ENCODE measurements around the gene LRRC8B. TPM values are rescaled to one million over a fixed set of nuclear protein-coding genes. Genes with fewer than 3 reads are reported as not detected.
A peak's percentile ranks its signal among the peaks of the same experiment; 100 is the strongest.

LRRC8B gene
- total and polyA plus RNA-seq, 9 of the 15 experiments (the other 6 are each of a cell fraction or from before 2014, with no cell fraction given): 4.3 to 43.7 (median 14.4) TPM

DNA sequence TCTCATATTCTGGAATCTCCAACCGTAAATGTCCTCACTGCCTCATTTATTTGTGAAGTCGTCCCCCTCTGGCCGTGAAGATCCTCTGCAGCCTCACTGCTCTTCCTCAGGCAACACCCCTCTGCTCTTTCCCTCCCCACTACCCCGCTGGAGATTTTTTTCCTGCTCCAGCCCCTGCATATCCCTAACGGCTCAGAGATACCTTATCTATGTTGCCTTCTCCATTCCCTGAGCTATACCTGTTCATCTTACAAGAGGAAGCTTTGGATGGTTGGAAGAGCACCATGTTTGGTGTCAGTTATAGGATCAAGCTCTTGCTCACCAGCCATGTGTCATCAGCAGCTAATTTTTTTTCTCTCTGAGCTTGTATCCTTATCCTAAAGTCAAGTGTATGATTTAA lies 26.4 kb downstream of the LRRC8B start (continued):
- TF ChIP-seq, protein P1, sequence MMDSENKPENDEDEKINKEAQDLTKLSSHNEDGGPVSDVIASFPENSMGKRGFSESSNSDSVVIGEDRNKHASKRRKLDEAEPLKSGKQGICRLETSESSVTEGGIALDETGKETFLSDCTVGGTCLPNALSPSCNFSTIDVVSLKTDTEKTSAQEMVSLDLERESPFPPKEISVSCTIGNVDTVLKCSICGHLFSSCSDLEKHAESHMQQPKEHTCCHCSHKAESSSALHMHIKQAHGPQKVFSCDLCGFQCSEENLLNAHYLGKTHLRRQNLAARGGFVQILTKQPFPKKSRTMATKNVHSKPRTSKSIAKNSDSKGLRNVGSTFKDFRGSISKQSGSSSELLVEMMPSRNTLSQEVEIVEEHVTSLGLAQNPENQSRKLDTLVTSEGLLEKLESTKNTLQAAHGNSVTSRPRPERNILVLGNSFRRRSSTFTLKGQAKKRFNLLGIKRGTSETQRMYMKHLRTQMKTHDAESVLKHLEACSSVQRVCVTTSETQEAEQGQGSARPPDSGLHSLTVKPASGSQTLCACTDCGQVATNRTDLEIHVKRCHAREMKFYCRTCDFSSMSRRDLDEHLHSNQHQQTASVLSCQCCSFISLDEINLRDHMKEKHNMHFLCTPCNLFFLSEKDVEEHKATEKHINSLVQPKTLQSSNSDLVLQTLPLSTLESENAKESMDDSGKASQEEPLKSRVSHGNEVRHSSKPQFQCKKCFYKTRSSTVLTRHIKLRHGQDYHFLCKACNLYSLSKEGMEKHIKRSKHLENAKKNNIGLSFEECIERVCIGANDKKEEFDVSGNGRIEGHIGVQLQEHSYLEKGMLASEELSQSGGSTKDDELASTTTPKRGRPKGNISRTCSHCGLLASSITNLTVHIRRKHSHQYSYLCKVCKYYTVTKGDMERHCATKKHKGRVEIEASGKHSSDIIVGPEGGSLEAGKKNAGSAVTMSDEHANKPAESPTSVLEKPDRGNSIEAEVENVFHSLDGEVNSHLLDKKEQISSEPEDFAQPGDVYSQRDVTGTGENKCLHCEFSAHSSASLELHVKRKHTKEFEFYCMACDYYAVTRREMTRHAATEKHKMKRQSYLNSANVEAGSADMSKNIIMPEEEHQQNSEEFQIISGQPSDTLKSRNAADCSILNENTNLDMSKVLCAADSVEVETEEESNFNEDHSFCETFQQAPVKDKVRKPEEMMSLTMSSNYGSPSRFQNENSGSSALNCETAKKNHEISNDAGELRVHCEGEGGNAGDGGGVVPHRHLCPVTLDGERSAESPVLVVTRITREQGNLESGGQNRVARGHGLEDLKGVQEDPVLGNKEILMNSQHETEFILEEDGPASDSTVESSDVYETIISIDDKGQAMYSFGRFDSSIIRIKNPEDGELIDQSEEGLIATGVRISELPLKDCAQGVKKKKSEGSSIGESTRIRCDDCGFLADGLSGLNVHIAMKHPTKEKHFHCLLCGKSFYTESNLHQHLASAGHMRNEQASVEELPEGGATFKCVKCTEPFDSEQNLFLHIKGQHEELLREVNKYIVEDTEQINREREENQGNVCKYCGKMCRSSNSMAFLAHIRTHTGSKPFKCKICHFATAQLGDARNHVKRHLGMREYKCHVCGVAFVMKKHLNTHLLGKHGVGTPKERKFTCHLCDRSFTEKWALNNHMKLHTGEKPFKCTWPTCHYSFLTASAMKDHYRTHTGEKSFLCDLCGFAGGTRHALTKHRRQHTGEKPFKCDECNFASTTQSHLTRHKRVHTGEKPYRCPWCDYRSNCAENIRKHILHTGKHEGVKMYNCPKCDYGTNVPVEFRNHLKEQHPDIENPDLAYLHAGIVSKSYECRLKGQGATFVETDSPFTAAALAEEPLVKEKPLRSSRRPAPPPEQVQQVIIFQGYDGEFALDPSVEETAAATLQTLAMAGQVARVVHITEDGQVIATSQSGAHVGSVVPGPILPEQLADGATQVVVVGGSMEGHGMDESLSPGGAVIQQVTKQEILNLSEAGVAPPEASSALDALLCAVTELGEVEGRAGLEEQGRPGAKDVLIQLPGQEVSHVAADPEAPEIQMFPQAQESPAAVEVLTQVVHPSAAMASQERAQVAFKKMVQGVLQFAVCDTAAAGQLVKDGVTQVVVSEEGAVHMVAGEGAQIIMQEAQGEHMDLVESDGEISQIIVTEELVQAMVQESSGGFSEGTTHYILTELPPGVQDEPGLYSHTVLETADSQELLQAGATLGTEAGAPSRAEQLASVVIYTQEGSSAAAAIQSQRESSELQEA (IDR thresholded peaks at IDR 0.05; ENCODE audit: low read depth): no peak
- TF ChIP-seq, protein P2, sequence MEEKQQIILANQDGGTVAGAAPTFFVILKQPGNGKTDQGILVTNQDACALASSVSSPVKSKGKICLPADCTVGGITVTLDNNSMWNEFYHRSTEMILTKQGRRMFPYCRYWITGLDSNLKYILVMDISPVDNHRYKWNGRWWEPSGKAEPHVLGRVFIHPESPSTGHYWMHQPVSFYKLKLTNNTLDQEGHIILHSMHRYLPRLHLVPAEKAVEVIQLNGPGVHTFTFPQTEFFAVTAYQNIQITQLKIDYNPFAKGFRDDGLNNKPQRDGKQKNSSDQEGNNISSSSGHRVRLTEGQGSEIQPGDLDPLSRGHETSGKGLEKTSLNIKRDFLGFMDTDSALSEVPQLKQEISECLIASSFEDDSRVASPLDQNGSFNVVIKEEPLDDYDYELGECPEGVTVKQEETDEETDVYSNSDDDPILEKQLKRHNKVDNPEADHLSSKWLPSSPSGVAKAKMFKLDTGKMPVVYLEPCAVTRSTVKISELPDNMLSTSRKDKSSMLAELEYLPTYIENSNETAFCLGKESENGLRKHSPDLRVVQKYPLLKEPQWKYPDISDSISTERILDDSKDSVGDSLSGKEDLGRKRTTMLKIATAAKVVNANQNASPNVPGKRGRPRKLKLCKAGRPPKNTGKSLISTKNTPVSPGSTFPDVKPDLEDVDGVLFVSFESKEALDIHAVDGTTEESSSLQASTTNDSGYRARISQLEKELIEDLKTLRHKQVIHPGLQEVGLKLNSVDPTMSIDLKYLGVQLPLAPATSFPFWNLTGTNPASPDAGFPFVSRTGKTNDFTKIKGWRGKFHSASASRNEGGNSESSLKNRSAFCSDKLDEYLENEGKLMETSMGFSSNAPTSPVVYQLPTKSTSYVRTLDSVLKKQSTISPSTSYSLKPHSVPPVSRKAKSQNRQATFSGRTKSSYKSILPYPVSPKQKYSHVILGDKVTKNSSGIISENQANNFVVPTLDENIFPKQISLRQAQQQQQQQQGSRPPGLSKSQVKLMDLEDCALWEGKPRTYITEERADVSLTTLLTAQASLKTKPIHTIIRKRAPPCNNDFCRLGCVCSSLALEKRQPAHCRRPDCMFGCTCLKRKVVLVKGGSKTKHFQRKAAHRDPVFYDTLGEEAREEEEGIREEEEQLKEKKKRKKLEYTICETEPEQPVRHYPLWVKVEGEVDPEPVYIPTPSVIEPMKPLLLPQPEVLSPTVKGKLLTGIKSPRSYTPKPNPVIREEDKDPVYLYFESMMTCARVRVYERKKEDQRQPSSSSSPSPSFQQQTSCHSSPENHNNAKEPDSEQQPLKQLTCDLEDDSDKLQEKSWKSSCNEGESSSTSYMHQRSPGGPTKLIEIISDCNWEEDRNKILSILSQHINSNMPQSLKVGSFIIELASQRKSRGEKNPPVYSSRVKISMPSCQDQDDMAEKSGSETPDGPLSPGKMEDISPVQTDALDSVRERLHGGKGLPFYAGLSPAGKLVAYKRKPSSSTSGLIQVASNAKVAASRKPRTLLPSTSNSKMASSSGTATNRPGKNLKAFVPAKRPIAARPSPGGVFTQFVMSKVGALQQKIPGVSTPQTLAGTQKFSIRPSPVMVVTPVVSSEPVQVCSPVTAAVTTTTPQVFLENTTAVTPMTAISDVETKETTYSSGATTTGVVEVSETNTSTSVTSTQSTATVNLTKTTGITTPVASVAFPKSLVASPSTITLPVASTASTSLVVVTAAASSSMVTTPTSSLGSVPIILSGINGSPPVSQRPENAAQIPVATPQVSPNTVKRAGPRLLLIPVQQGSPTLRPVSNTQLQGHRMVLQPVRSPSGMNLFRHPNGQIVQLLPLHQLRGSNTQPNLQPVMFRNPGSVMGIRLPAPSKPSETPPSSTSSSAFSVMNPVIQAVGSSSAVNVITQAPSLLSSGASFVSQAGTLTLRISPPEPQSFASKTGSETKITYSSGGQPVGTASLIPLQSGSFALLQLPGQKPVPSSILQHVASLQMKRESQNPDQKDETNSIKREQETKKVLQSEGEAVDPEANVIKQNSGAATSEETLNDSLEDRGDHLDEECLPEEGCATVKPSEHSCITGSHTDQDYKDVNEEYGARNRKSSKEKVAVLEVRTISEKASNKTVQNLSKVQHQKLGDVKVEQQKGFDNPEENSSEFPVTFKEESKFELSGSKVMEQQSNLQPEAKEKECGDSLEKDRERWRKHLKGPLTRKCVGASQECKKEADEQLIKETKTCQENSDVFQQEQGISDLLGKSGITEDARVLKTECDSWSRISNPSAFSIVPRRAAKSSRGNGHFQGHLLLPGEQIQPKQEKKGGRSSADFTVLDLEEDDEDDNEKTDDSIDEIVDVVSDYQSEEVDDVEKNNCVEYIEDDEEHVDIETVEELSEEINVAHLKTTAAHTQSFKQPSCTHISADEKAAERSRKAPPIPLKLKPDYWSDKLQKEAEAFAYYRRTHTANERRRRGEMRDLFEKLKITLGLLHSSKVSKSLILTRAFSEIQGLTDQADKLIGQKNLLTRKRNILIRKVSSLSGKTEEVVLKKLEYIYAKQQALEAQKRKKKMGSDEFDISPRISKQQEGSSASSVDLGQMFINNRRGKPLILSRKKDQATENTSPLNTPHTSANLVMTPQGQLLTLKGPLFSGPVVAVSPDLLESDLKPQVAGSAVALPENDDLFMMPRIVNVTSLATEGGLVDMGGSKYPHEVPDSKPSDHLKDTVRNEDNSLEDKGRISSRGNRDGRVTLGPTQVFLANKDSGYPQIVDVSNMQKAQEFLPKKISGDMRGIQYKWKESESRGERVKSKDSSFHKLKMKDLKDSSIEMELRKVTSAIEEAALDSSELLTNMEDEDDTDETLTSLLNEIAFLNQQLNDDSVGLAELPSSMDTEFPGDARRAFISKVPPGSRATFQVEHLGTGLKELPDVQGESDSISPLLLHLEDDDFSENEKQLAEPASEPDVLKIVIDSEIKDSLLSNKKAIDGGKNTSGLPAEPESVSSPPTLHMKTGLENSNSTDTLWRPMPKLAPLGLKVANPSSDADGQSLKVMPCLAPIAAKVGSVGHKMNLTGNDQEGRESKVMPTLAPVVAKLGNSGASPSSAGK (IDR thresholded peaks at IDR 0.05): peak; percentile 44
- TF ChIP-seq HNRNPK (IDR thresholded peaks at IDR 0.05; ENCODE audit: low read depth, low read length, poor library complexity, severe bottlenecking): no peak
